Measurements from ENCODE around the gene THRB. TPM values are rescaled to one million over a fixed set of nuclear protein-coding genes. Genes with fewer than 3 reads are reported as not detected.

The THRB gene
- total and polyA plus RNA-seq, 8 donors, result 2.1 to 12.4 (median 7.8) TPM

- H3K36me3 ChIP-seq, result no peaks in the 10 kb centered on the region
- no peak for FAIRE-seq
- WGBS, 2 donors, result 96 to 98% methylated on average over 2 of the region's 2 CpGs
Observed at GRCh38 chr3:24255414-24255813, 239.2 kb downstream of the THRB start.

GRCh38 chr3:24254649-24255048 lies 240.0 kb downstream of the THRB start:
- 59 to 77% methylated on average over 1 of the region's 1 CpG for WGBS, 2 donors
- FAIRE-seq (no peak), DNase-seq (no peak), ATAC-seq (peak in 1 of 4 donors; percentile 14)
- H3K36me3 ChIP-seq, result no peaks in the 10 kb centered on the region
- H3K27ac ChIP-seq, result no peak overlapping the region
- no peak for TF ChIP-seq CTCF (IDR thresholded peaks at IDR 0.05)
- intact Hi-C loops (cut with DNase I), result no loop called here
- no peaks in the 10 kb centered on the region for H3K27me3 ChIP-seq
- peaks cover 0 to 1% (median 0%) of the 10 kb centered on the region in 3 donors for H3K4me1 ChIP-seq
- no peaks in the 10 kb centered on the region for H3K9me3 ChIP-seq
- no peak overlapping the region for H3K4me3 ChIP-seq

More at GRCh38 chr3:24255414-24255813, 239.2 kb downstream of the THRB start:
- intact Hi-C loops (cut with DNase I), result no loop called here
- no peak for ATAC-seq
- no peaks in the 10 kb centered on the region for H3K27me3 ChIP-seq
- no peak for DNase-seq
- H3K27ac ChIP-seq, result no peak overlapping the region
- peaks cover 0 to 7% (median 0%) of the 10 kb centered on the region in 3 donors for H3K4me1 ChIP-seq
- H3K9me3 ChIP-seq, result no peaks in the 10 kb centered on the region
- no peak overlapping the region for H3K4me3 ChIP-seq
- TF ChIP-seq CTCF (IDR thresholded peaks at IDR 0.05), result no peak

DNA sequence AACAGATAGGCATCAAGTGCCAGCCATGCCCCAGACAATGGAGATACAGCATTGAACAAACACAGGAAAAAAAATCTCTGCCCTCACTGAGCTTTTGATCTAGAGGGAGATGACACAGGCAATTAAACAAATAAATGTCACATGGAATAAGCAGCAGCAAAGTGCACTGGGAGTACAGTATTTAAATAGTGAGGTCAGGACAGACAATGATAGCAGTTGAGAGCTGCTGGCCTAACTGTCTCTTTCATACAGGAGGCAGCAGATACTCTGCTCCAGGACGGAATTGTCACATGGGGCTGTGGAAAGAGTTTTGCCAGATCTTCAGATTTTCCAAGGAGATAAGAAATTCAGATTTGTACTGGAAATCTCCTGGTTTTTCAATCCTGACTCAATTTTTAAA lies 241.3 kb downstream of the THRB start:
- no peaks in the 10 kb centered on the region for H3K9me3 ChIP-seq
- DNase-seq (no peak), ATAC-seq (no peak), FAIRE-seq (no peak)
- intact Hi-C loops (cut with DNase I), result no loop called here
- 82 to 93% methylated on average over 1 of the region's 1 CpG for WGBS, 2 donors
- no peak overlapping the region for H3K27ac ChIP-seq
- no peak for TF ChIP-seq CTCF (IDR thresholded peaks at IDR 0.05)
- no peak overlapping the region for H3K4me3 ChIP-seq
- no peaks in the 10 kb centered on the region for H3K4me1 ChIP-seq
- H3K27me3 ChIP-seq, result no peaks in the 10 kb centered on the region
- no peaks in the 10 kb centered on the region for H3K36me3 ChIP-seq

- no peak for DNase-seq
- Histone ChIP-seq H3K4me3 (no peak overlapping the region), H3K4me1 (no peaks in the 10 kb centered on the region), H3K27me3 (no peaks in the 10 kb centered on the region), H3K36me3 (no peaks in the 10 kb centered on the region), H3K9me3 (no peaks in the 10 kb centered on the region), H3K27ac (no peak overlapping the region)
- no peak for FAIRE-seq
- WGBS, 2 donors, result 96 to 100% methylated on average over 1 of the region's 1 CpG
- ATAC-seq, result no peak
- TF ChIP-seq CTCF (IDR thresholded peaks at IDR 0.05), result no peak
- intact Hi-C loops (cut with DNase I), result loop anchor here in 2 of 3 donors (10.0 kb wide), 2 partner anchors 65 to 265 kb away; no protein-coding TSS in a partner anchor
Observed at GRCh38 chr3:24249523-24249922, 245.1 kb downstream of the THRB start.

GRCh38 chr3:24245056-24245455 lies 249.6 kb downstream of the THRB start:
- H3K4me3 ChIP-seq, result no peak overlapping the region
- WGBS, 2 donors, result 90 to 96% methylated on average over 2 of the region's 2 CpGs
- no peaks in the 10 kb centered on the region for H3K9me3 ChIP-seq
- no peak for FAIRE-seq
- no peak overlapping the region for H3K27ac ChIP-seq
- H3K36me3 ChIP-seq, result no peaks in the 10 kb centered on the region
- intact Hi-C loops (cut with DNase I), result loop anchor here in 2 of 3 donors (10.0 kb wide), 2 partner anchors 60 to 260 kb away; no protein-coding TSS in a partner anchor
- H3K27me3 ChIP-seq, result no peaks in the 10 kb centered on the region
- DNase-seq, result no peak
- TF ChIP-seq CTCF (IDR thresholded peaks at IDR 0.05), result no peak
- peaks cover 0 to 5% (median 0%) of the 10 kb centered on the region in 3 donors for H3K4me1 ChIP-seq
- no peak for ATAC-seq
